Smooth muscle cell (in vitro differentiated cells): ENCODE data around the gene EXOC5. TPM values are rescaled to one million over a fixed set of nuclear protein-coding genes. Genes with fewer than 3 reads are reported as not detected.

ENCODE experiments used
- DNase-seq: peaks from one replicate; lab custom pipeline; 2025; ENCODE audit not compliant: unreplicated experiment; lab: John Stamatoyannopoulos, UW
- H2AFZ ChIP-seq: fragments of 200-600 bp; sonication (generic); 2 replicates; pipeline ENCODE4 v1.6.0; 2016; ENCODE audit warnings: antibody characterized with exemption, low read depth, mild to moderate bottlenecking
- H3F3A ChIP-seq: fragments of 200-600 bp; sonication (generic); 2 replicates; pipeline ENCODE4 v1.6.0; 2017; ENCODE audit warnings: antibody characterized with exemption, low read depth
- H3K27ac ChIP-seq: fragments of 200-600 bp; sonication (generic); 2 replicates; pipeline ENCODE4 v1.5.1; 2016; ENCODE audit warnings: low read depth, mild to moderate bottlenecking
- H3K27me3 ChIP-seq: fragments of 200-600 bp; sonication (generic); 2 replicates; pipeline ENCODE4 v1.6.1; 2016; ENCODE audit warnings: low read depth, mild to moderate bottlenecking
- H3K36me3 ChIP-seq: fragments of 200-600 bp; sonication (generic); 2 replicates; pipeline ENCODE4 v1.5.1; 2016; ENCODE audit warnings: low read depth
- H3K4me1 ChIP-seq: fragments of 200-600 bp; sonication (generic); 2 replicates; pipeline ENCODE4 v1.5.1; 2016; ENCODE audit warnings: low read depth
- H3K4me2 ChIP-seq: fragments of 200-600 bp; sonication (generic); 2 replicates; pipeline ENCODE4 v1.6.0; 2016; ENCODE audit warnings: mild to moderate bottlenecking
- H3K4me3 ChIP-seq: fragments of 200-600 bp; sonication (generic); 2 replicates; pipeline ENCODE4 v1.5.1; 2016; ENCODE audit warnings: mild to moderate bottlenecking
- H3K79me2 ChIP-seq: fragments of 200-600 bp; sonication (generic); 2 replicates; pipeline ENCODE4 v1.6.0; 2016; ENCODE audit warnings: low read depth, mild to moderate bottlenecking
- H3K9ac ChIP-seq: fragments of 200-600 bp; sonication (generic); 2 replicates; pipeline ENCODE4 v1.6.0; 2016; ENCODE audit warnings: low read depth
- H3K9me3 ChIP-seq: fragments of 200-600 bp; sonication (generic); replicated peaks from 2 replicates; pipeline ENCODE4 v1.5.1; 2016; ENCODE audit warnings: low read depth
- H4K20me1 ChIP-seq: fragments of 200-600 bp; sonication (generic); 2 replicates; pipeline ENCODE4 v1.6.0; 2016; ENCODE audit warnings: low read depth
- WGBS: methylation state at CpG from one replicate; pipeline ENCODE4 v1.1.7; 2016; ENCODE audit warnings: low lambda C conversion rate; 5-methylcytosine and 5-hydroxymethylcytosine counted together
- polyA plus RNA-seq: library from polyadenylated mRNA; unstranded; fragments of >200 nt; fragmentation: Nextera tagmentation; extraction: Ambion mirVana; gene quantifications from 2 replicates; pipeline ENCODE4 v1.2.1, GENCODE V29; 2016
- total RNA-seq: library from RNA; depleted of rRNA; stranded (reverse); fragments of >200 nt; gene quantifications from 2 replicates; pipeline ENCODE4 v1.2.3, GENCODE V29; 2014
- TF ChIP-seq, protein P1 (sequence below): fragments of 200-600 bp; sonication (generic); IDR thresholded peaks from 2 replicates; pipeline ENCODE4 v1.5.1; 2017; ENCODE audit warnings: borderline replicate concordance, mild to moderate bottlenecking, antibody characterized with exemption; ENCODE audit not compliant: insufficient read depth, poor library complexity, severe bottlenecking

Gene EXOC5
- total and polyA plus RNA-seq, 2 experiments from 2014 or later, result 50.6 to 56.4 TPM

DNA sequence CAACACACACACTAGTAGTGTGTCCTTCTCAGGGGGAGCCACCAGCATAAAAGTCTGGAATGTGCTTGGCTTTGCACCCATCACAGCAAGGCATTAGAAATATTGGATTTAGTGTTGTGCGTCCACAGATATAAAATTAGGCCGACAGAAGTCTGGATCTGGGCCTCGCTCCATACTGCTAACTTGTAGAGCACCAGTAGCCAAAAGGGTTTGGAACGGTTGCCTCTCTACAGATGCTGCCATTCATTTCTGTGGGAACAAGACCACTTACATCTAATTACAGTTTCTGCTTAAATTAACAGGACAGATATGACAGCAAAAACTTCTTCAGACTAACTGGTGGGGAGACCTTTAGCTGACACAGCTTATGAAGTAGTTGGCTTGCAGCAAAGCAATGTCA is 94.2 kb downstream of the EXOC5 start:
- Histone ChIP-seq H3K27ac (no peak overlapping the region), H3K36me3 (no peaks in the 10 kb centered on the region), H2AFZ (no peak overlapping the region), H3K4me1 (no peaks in the 10 kb centered on the region), H3K9ac (no peak overlapping the region), H4K20me1 (no peaks in the 10 kb centered on the region), H3K9me3 (no peaks in the 10 kb centered on the region), H3K4me3 (no peak overlapping the region), H3K27me3 (no peaks in the 10 kb centered on the region), H3K4me2 (no peak overlapping the region), H3F3A (no peaks in the 10 kb centered on the region), H3K79me2 (no peaks in the 10 kb centered on the region)
- WGBS, result 94% methylated on average over 4 of the region's 4 CpGs
- DNase-seq, result no peak
- TF ChIP-seq, protein P1, sequence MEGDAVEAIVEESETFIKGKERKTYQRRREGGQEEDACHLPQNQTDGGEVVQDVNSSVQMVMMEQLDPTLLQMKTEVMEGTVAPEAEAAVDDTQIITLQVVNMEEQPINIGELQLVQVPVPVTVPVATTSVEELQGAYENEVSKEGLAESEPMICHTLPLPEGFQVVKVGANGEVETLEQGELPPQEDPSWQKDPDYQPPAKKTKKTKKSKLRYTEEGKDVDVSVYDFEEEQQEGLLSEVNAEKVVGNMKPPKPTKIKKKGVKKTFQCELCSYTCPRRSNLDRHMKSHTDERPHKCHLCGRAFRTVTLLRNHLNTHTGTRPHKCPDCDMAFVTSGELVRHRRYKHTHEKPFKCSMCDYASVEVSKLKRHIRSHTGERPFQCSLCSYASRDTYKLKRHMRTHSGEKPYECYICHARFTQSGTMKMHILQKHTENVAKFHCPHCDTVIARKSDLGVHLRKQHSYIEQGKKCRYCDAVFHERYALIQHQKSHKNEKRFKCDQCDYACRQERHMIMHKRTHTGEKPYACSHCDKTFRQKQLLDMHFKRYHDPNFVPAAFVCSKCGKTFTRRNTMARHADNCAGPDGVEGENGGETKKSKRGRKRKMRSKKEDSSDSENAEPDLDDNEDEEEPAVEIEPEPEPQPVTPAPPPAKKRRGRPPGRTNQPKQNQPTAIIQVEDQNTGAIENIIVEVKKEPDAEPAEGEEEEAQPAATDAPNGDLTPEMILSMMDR, result no peak

DNA sequence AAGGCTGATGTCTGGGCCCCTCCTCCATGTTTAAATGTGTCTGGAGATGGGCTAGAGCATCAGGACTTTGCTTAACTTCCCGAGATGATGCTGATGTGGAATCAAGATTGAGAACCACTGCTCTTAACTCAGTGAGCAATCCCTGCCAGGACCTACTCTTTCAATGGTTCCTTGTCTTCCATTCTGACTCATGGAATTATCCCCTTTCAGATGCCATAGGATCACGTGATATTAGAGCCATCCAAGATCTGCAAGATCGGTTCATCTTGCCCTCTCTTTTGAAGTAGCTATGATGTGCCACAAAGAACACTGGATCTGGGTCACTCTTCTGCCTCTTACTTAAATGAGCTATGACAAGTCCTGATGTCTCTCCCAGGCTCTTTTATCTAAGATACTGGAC is 96.8 kb downstream of the EXOC5 start:
- H4K20me1 ChIP-seq, result no peaks in the 10 kb centered on the region
- no peak overlapping the region for H3K27ac ChIP-seq
- no peaks in the 10 kb centered on the region for H3F3A ChIP-seq
- no peaks in the 10 kb centered on the region for H3K79me2 ChIP-seq
- H3K9me3 ChIP-seq, result no peaks in the 10 kb centered on the region
- no peak for DNase-seq
- H3K4me1 ChIP-seq, result no peaks in the 10 kb centered on the region
- 87% methylated on average over 3 of the region's 3 CpGs for WGBS
- no peak overlapping the region for H3K9ac ChIP-seq
- H2AFZ ChIP-seq, result no peak overlapping the region
- H3K4me2 ChIP-seq, result no peak overlapping the region
- no peak overlapping the region for H3K4me3 ChIP-seq
- no peaks in the 10 kb centered on the region for H3K27me3 ChIP-seq
- H3K36me3 ChIP-seq, result no peaks in the 10 kb centered on the region
- TF ChIP-seq, protein P1, result no peak

DNA sequence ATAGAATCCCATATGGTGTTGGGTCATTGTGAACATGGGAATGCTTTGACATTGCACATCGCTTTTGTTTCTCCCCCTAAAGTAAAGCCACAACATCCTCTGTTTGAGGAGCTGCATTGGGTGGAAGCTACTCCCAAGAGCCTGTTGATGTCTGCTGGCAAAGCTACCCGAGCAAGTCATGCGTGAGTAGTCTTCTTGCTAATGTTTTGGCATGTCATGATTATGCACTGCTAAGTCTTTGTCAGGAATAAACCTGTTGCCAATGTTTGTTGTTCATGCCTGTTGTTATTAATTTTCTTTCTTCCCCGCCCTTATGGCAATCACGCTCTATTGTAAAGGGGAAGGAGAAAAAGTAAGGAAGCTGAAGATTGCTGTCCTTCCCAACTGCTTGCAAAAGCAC is 97.3 kb downstream of the EXOC5 start:
- Histone ChIP-seq H3K4me2 (no peak overlapping the region), H2AFZ (no peak overlapping the region), H3K4me3 (no peak overlapping the region), H3K36me3 (no peaks in the 10 kb centered on the region), H3K79me2 (no peaks in the 10 kb centered on the region), H4K20me1 (no peaks in the 10 kb centered on the region), H3K9ac (no peak overlapping the region), H3F3A (no peaks in the 10 kb centered on the region), H3K27me3 (no peaks in the 10 kb centered on the region), H3K27ac (no peak overlapping the region), H3K4me1 (no peaks in the 10 kb centered on the region), H3K9me3 (no peaks in the 10 kb centered on the region)
- WGBS, result 95% methylated on average over 5 of the region's 5 CpGs
- DNase-seq, result no peak
- TF ChIP-seq, protein P1, result no peak

DNA sequence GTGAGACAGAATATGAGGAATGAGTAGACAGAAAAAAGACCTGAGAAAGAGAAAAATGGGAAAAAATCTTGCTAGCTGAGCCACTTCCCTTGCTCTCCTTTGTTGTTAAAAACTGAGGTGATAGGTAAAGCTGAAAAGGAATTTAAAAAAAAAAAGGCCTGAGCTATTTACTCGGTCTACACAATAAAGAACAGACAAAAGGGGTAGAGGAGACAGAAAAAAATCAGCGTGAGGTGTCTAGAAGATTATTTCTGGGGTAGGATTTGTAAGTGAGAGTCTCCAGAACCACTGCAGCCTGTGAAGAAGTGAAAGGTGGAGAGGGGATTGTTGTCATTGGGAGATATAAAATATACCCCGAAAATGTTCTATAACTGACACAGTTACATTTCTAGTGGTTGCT is 98.8 kb downstream of the EXOC5 start:
- no peak for DNase-seq
- no peak overlapping the region for H3K4me2 ChIP-seq
- H4K20me1 ChIP-seq, result no peaks in the 10 kb centered on the region
- H3K27me3 ChIP-seq, result no peaks in the 10 kb centered on the region
- H3K9ac ChIP-seq, result no peak overlapping the region
- TF ChIP-seq, protein P1, result no peak
- no peaks in the 10 kb centered on the region for H3K4me1 ChIP-seq
- no peaks in the 10 kb centered on the region for H3F3A ChIP-seq
- H3K36me3 ChIP-seq, result no peaks in the 10 kb centered on the region
- no peaks in the 10 kb centered on the region for H3K79me2 ChIP-seq
- no peak overlapping the region for H3K27ac ChIP-seq
- no peaks in the 10 kb centered on the region for H3K9me3 ChIP-seq
- no peak overlapping the region for H2AFZ ChIP-seq
- WGBS, result 61% methylated on average over 3 of the region's 3 CpGs
- no peak overlapping the region for H3K4me3 ChIP-seq
